Measurements from ENCODE around the gene MAD2L1BP. TPM values are rescaled to one million over a fixed set of nuclear protein-coding genes. Genes with fewer than 3 reads are reported as not detected.
"Not testable (repeated sequence)": the region's sequence is repeated elsewhere in the genome, so short reads cannot be mapped to it uniquely, and the experiment has no call there.

Gene MAD2L1BP
- total and polyA plus RNA-seq, 2 of the 4 experiments (the other 2 are of a cell fraction), result 28.1 to 50.2 TPM

DNA sequence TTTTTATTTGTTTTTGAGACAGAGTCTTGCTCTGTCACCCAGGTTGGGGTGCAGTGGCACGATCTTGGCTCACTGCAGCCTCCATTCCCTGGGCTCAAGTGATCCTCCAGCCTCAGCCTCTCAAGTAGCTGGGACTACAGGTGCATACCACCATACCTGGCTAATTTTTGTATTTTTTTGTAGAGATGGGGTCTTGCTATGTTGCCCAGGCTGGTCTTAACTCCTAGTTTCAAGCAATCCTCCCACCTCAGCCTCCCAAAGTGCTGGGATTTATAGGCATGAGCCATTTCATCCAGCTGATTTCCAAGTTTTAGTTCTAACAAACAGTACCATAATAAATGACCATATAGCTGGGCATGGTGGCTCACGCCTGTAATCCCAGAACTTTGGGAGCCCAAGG is 17.2 kb downstream of the MAD2L1BP start:
- H3K9me3 ChIP-seq (ENCODE audit: control insufficient read depth, insufficient read depth, low read length); H4K20me1 ChIP-seq (ENCODE audit: insufficient read depth, low read length); H3K27me3 ChIP-seq (ENCODE audit: control insufficient read depth, insufficient read depth, low read length); H3K9ac ChIP-seq (ENCODE audit: low read depth, low read length); H2AK5ac ChIP-seq (ENCODE audit: low read depth, low read length); H3K18ac ChIP-seq (ENCODE audit: low read depth, low read length); BruUV-seq (replicated peaks); H3K4ac ChIP-seq (ENCODE audit: low read depth, low read length); H2AFZ ChIP-seq (replicated peaks; ENCODE audit: low read length, poor library complexity); H3K79me1 ChIP-seq (ENCODE audit: low read depth in 1 of 2, low read length in 2 of 2); DNase-seq; H3K23ac ChIP-seq (ENCODE audit: low read depth, low read length); in situ Hi-C loops (cut with MboI; ENCODE audit: low sequenced_read_pairs); H2BK20ac ChIP-seq (ENCODE audit: low read depth, low read length); POLR2A ChIA-PET (ENCODE audit: unreplicated experiment); H3K14ac ChIP-seq (replicated peaks; ENCODE audit: low read depth, low read length); H4K91ac ChIP-seq (ENCODE audit: insufficient read depth, low read depth, low read length); ATAC-seq (ENCODE audit: low read depth); H2BK5ac ChIP-seq (ENCODE audit: low read depth, low read length, poor library complexity, severe bottlenecking); H3K56ac ChIP-seq (ENCODE audit: extremely low read depth, insufficient read depth, low read length); H3K4me3 ChIP-seq (ENCODE audit: insufficient read depth, low read depth, low read length); H4K8ac ChIP-seq (ENCODE audit: low read depth in 2 of 2, low read length in 2 of 2); H3K4me1 ChIP-seq (ENCODE audit: control insufficient read depth, insufficient read depth, low read length); H3K9me1 ChIP-seq (ENCODE audit: insufficient read depth, low read length); H3K36me3 ChIP-seq (ENCODE audit: control insufficient read depth, insufficient read depth, low read length); H2AK9ac ChIP-seq (replicated peaks; ENCODE audit: low read depth, low read length, poor library complexity); dilution Hi-C loops (cut with HindIII; ENCODE audit: low sequenced_read_pairs, unreplicated experiment); intact Hi-C loops (cut with micrococcal nuclease); H3K27ac ChIP-seq (ENCODE audit: insufficient read depth, low read length); H2BK15ac ChIP-seq (ENCODE audit: low read depth, low read length); H3K4me2 ChIP-seq (ENCODE audit: low read depth, low read length); H2BK120ac ChIP-seq (ENCODE audit: low read depth, low read length); H4K5ac ChIP-seq (ENCODE audit: low read depth, low read length): not testable (repeated sequence)
- CTCF ChIA-PET, result interaction anchor here (0.7 kb wide), 1 partner anchor 28 kb away, joined by 3 read pairs; no protein-coding TSS in a partner anchor
- no CpG with 5 or more reads among the region's 2 CpGs for WGBS, 2 experiments (ENCODE audit: extremely low coverage in 2 of 2, insufficient read length in 1 of 2)

Measured in IMR-90 (cell line).